ENCODE results near the gene TIMM44. TPM values are rescaled to one million over a fixed set of nuclear protein-coding genes. Genes with fewer than 3 reads are reported as not detected.
"Not testable (repeated sequence)": the region's sequence is repeated elsewhere in the genome, so short reads cannot be mapped to it uniquely, and the experiment has no call there.

TIMM44 gene
- polyA plus RNA-seq, 3 donors, result 9.5 to 33.2 (median 10.4) TPM

DNA sequence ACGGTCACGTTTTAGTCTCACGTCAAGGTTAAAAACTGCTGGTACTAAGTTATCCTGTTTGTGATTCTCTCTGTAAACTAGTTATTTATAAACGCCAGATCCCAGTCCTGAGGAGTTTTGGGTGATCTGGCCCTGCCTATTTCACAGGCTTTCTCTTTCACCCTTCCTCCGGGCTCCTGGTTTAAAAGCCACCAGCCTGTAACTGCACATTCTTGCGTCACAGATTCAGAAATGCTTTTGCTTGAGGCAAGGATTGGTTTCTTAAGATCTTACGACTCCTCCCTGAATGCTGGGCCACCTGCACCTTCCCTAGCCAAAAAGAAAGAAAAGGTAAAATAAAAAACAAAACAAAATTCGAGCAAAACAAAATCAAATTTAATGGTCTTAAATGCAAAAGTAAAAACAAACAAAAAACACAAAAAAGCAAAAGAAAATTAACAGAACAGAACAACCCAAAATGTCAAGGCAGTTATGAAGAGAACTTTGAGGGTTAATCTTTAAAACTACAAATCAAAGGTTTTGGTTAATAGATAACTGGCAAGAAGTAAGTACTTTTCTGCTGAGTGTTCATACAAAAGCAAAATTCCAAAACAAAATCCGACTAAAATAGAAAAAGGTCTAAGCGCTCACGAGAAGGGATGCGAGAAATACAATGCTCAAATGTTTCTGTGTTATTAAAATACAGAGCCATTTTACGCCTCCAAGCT, 18.6 kb upstream of the TIMM44 start:
- TF ChIP-seq, protein P1, sequence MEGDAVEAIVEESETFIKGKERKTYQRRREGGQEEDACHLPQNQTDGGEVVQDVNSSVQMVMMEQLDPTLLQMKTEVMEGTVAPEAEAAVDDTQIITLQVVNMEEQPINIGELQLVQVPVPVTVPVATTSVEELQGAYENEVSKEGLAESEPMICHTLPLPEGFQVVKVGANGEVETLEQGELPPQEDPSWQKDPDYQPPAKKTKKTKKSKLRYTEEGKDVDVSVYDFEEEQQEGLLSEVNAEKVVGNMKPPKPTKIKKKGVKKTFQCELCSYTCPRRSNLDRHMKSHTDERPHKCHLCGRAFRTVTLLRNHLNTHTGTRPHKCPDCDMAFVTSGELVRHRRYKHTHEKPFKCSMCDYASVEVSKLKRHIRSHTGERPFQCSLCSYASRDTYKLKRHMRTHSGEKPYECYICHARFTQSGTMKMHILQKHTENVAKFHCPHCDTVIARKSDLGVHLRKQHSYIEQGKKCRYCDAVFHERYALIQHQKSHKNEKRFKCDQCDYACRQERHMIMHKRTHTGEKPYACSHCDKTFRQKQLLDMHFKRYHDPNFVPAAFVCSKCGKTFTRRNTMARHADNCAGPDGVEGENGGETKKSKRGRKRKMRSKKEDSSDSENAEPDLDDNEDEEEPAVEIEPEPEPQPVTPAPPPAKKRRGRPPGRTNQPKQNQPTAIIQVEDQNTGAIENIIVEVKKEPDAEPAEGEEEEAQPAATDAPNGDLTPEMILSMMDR (IDR thresholded peaks at IDR 0.05), result no peak
- Histone ChIP-seq H4K20me1 (ENCODE audit: insufficient read depth, low read length) (no peaks in the 10 kb centered on the region), H3K79me2 (ENCODE audit: insufficient read depth, low read length) (no peaks in the 10 kb centered on the region), H3K9ac (ENCODE audit: insufficient read depth, low read length, poor library complexity, severe bottlenecking) (no peak overlapping the region), H3K27me3 (ENCODE audit: control insufficient read depth in 2 of 2, insufficient read depth in 2 of 2, low read length in 2 of 2) (no peaks in the 10 kb centered on the region), H3K36me3 (replicated peaks in 1 of 2; ENCODE audit: control insufficient read depth in 1 of 2, insufficient read depth in 2 of 2, low read length in 2 of 2) (peaks cover 64 to 86% of the 10 kb centered on the region in 2 donors), H3K27ac (ENCODE audit: low read depth in 1 of 2, low read length in 2 of 2) (no peak overlapping the region), H3K9me3 (replicated peaks in 1 of 2; ENCODE audit: control insufficient read depth in 1 of 2, insufficient read depth in 1 of 2, low read length in 2 of 2) (no peaks in the 10 kb centered on the region), H2AFZ (ENCODE audit: insufficient read depth, low read depth, low read length, poor library complexity, severe bottlenecking) (no peak overlapping the region), H3K4me3 (replicated peaks in 1 of 3; ENCODE audit: low read depth in 2 of 3, low read length in 3 of 3) (no peak overlapping the region), H3K4me2 (replicated peaks; ENCODE audit: extremely low read depth, low read length, poor library complexity, severe bottlenecking) (no peak overlapping the region), H3K4me1 (ENCODE audit: control insufficient read depth in 1 of 2, insufficient read depth in 2 of 2, low read length in 2 of 2) (no peaks in the 10 kb centered on the region)
- intact Hi-C loops (cut with micrococcal nuclease), result loop anchor here in 1 of 2 donors (10.0 kb wide), 1 partner anchor 193 kb away; no protein-coding TSS in a partner anchor
- peaks cover 3% of the 10 kb centered on the region for H3K4me1 Mint-ChIP-seq
- H3K36me3 Mint-ChIP-seq, result peaks cover 53 to 88% of the 10 kb centered on the region in 2 donors
- no peaks in the 10 kb centered on the region for H3K9me3 Mint-ChIP-seq
- no peak overlapping the region for H3K4me3 Mint-ChIP-seq
- DNase-seq, result no peak
- peak overlapping the region in 2 of 7 donors; percentile 23 to 67 for H3K27ac Mint-ChIP-seq
- peaks cover 0 to 1% (median 0%) of the 10 kb centered on the region in 3 donors for H3K27me3 Mint-ChIP-seq (ENCODE audit: low read depth in 3 of 3)
- WGBS (ENCODE audit: insufficient coverage), result 96% methylated on average over 5 of the region's 13 CpGs

DNA sequence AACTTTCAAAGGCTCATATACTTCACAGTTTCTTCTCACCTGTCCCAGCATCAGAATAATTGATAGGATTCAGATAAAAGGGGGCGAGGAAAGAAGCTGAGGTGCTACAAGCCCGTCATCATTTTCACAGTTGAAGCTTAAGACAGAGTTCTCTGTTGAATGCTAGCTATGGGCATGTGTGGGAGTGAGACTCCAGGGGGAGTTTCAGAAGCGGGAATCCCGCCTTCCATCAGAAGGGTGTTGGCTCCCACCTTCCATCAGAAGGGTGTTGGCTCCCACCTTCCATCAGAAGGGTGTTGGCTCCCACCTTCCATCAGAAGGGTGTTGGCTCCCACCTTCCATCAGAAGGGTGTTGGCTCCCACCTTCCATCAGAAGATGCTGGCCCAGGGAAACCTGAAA, 17.6 kb upstream of the TIMM44 start:
- peaks cover 45 to 79% of the 10 kb centered on the region in 2 donors for H3K36me3 Mint-ChIP-seq
- peaks cover 54 to 76% of the 10 kb centered on the region in 2 donors for H3K36me3 ChIP-seq (replicated peaks in 1 of 2; ENCODE audit: control insufficient read depth in 1 of 2, insufficient read depth in 2 of 2, low read length in 2 of 2)
- not testable (repeated sequence) for H3K27ac ChIP-seq (ENCODE audit: low read depth in 1 of 2, low read length in 2 of 2); H4K20me1 ChIP-seq (ENCODE audit: insufficient read depth, low read length); H3K9me3 ChIP-seq (replicated peaks in 1 of 2; ENCODE audit: control insufficient read depth in 1 of 2, insufficient read depth in 1 of 2, low read length in 2 of 2); H2AFZ ChIP-seq (ENCODE audit: insufficient read depth, low read depth, low read length, poor library complexity, severe bottlenecking); H3K27me3 Mint-ChIP-seq (ENCODE audit: low read depth in 3 of 3); H3K9ac ChIP-seq (ENCODE audit: insufficient read depth, low read length, poor library complexity, severe bottlenecking); H3K27ac Mint-ChIP-seq; H3K4me2 ChIP-seq (replicated peaks; ENCODE audit: extremely low read depth, low read length, poor library complexity, severe bottlenecking); H3K27me3 ChIP-seq (ENCODE audit: control insufficient read depth in 2 of 2, insufficient read depth in 2 of 2, low read length in 2 of 2); DNase-seq; H3K4me3 ChIP-seq (replicated peaks in 1 of 3; ENCODE audit: low read depth in 2 of 3, low read length in 3 of 3); H3K4me1 ChIP-seq (ENCODE audit: control insufficient read depth in 1 of 2, insufficient read depth in 2 of 2, low read length in 2 of 2); H3K4me1 Mint-ChIP-seq; H3K79me2 ChIP-seq (ENCODE audit: insufficient read depth, low read length); H3K9me3 Mint-ChIP-seq; H3K4me3 Mint-ChIP-seq
- intact Hi-C loops (cut with micrococcal nuclease), result loop anchor here in 1 of 2 donors (10.0 kb wide), 1 partner anchor 194 kb away; no protein-coding TSS in a partner anchor
- WGBS (ENCODE audit: insufficient coverage), result 94% methylated on average over 2 of the region's 4 CpGs

Data from CD14-positive monocyte (primary cell).